HG02623 (cell line): ENCODE data around the gene CD151.

Source experiments
- ATAC-seq: cut with Tn5 transposase; IDR thresholded peaks from one replicate; pipeline ENCODE4 v1.9.1; 2021; ENCODE audit warnings: moderate library complexity; ENCODE audit not compliant: unreplicated experiment

CD151 gene

GRCh38 chr11:855330-855674, 22.6 kb downstream of the CD151 start:
- ATAC-seq, result no peak

- ATAC-seq, result no peak
Measured at GRCh38 chr11:855796-856195, 23.0 kb downstream of the CD151 start.

DNA sequence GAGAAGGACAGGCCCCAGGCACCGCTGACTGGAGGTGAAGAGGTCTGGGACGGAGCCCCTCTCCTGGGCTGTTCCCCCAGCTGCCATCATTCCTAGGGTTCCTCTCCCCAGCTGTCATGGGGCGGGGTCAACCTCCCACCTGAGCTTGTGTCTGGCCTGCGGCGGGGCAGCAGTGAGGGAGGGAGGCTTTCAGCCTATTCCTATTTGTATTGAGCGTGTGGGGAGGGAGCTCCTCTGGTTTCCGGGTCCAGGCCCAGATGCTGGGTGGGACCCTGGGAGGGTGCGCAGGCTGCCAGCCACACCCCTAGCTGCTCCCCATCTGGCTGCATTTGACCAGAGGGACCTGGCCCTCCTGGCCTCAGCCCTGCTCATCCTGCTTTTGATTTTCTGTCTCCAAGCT, 23.6 kb downstream of the CD151 start:
- no peak for ATAC-seq

GRCh38 chr11:858053-858761, 25.5 kb downstream of the CD151 start:
- no peak for ATAC-seq

- ATAC-seq, result no peak
Measured at GRCh38 chr11:858762-859339, 26.1 kb downstream of the CD151 start.

DNA sequence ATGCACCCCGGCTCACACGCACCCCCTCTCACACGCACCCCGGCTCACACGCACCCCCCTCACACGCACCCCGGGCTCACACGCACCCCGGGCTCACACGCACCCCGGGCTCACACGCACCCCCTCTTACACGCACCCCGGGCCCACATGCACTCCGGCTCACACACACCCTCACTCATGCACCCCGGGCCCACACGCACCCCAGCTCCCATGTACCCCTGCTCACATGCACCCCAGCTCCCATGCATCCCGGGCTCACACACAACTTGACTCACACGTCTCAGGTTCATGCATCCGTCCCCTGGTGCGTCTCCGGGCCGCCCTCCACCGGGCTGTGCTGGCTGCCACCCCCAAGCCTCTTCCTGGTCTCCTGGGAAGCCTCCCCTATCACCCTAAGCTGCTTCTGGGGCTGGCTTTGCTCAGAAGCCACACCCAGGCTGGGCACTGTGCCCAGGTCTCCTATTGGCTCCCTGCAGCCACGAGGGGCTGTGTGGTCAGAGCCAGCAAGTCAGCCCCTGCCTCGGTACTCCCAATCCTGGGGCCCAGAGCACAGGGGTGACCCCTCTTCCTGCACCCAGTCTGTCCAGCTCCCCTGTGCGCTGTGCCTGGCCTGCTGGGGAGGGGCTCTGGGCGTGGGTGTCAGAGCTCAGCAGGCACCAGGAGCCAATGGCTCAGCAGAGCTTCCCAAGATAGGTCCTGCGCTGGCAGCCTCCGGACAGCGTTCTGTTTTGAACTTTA, 26.8 kb downstream of the CD151 start:
- ATAC-seq, result no peak

DNA sequence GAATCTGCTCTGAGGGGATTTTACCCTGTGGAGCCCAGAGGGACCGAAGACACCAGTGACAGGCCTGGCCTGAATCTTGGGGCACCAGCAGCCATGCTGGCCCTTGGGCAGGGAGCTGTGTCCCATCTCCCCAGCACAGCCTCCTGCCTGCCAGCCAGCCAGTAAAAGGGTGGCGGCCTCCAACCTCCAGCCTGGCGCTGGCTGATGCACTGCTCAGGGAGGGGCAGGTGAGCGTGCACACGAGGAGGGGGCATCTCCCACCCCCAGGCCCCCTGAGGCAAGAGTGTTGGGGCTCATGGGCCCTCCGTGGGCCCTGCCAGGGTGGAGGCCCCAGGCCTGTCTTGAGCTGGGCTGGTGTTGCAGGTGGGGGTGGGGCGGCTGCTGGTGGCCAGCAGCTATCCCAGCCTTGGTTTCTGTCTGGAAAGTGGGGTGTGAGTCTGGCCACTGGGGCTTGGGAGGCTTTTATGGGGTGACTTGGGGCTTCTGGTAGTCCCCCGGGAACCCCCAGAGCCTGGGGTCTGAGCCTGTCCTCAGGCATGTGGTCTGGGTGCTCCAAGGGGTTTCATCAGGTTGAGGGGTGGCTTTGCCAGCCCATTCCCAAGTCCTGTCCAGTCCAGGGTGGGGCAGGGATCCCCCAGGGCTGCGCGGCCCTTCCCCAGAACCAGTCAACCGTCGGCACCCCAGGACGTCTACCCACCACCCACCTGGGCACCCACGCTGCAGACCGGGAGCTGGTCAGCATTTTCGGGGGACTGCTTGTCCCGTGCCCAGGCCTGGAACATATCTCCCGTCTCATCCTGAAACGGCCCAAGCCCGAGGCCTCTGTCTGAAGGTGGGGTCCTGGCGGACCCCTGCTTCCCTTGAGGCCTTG, 27.7 kb downstream of the CD151 start:
- no peak for ATAC-seq

DNA sequence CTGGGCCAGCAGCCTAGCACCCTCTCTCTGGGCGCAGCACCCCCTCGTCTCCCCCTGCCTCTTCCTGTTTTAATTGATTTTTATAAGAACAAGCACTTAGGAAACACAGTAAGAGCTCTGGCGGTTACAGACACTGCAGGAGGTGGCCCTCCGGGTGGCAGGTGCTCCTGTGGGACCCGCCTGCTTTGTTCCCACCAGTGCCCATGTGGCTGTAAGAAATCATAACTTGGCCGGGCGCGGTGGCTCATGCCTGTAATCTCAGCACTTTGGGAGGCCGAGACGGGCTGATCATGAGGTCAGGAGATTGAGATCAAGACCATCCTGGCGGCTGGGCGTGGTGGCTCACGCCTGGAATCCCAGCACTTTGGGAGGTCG, 28.3 kb downstream of the CD151 start:
- no peak for ATAC-seq

DNA sequence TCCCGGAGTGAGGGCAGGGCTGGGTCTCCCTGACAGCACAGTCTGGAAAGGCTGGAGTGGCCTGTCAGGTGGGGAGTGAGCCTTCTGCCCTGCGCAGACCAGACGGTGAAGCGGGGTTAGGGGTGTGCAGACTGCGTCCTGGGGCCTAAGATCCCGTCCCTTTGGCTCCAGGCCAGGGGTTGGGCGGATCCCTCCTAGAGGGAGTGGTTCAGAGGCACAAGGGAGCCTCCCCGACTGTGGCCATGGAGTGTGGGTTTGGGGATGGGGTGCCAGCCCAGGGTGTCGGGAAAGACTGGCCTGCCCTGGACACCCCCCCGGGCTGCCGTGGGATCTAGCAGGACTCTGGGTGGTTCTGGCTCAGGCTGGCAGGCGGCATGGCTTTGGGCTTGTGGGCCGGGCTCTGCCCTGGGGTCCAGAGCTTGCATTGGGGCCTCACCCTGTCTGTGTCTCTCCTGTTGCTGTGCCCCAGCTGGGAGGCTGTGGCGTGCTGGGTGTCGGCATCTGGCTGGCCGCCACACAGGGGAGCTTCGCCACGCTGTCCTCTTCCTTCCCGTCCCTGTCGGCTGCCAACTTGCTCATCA, 29.4 kb downstream of the CD151 start:
- no peak for ATAC-seq

DNA sequence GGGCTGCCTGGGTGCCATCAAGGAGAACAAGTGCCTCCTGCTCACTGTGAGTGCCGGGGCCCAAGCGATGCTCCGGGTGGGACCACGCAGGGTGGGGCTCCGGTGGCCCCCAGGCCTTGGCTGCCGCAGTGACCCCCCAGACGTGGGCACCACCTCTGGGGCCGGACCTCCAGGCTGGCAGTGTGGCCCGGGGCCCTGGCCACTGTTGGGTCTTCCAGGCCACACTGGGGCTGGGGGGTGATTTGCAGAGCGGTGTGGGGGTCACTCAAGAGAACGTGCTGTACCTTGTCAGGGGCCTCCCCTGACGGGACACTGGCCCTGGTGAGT, 29.9 kb downstream of the CD151 start:
- no peak for ATAC-seq

GRCh38 chr11:863023-863909, 30.5 kb downstream of the CD151 start:
- no peak for ATAC-seq

- no peak for ATAC-seq
Measured at GRCh38 chr11:863910-864827, 31.4 kb downstream of the CD151 start.

DNA sequence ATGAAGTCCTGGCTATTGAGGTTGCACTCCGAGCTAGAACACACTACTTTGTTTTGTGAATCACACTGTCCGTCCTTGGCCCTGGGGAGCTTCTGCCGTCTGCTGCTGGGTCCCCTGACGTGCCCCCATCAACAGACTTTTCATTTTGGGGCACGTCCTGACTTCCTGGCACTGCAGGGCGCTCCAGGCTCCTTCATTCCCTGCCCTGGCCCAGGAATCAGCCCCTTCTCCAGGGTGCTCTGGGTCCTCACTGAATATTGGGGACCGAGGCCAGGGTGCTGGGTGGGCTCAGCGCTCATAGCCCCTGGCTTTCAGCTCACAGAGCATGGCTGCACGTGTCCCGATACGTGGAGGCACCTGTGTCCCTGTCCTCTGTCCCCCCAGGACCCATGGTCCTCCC, 32.1 kb downstream of the CD151 start:
- ATAC-seq, result no peak

DNA sequence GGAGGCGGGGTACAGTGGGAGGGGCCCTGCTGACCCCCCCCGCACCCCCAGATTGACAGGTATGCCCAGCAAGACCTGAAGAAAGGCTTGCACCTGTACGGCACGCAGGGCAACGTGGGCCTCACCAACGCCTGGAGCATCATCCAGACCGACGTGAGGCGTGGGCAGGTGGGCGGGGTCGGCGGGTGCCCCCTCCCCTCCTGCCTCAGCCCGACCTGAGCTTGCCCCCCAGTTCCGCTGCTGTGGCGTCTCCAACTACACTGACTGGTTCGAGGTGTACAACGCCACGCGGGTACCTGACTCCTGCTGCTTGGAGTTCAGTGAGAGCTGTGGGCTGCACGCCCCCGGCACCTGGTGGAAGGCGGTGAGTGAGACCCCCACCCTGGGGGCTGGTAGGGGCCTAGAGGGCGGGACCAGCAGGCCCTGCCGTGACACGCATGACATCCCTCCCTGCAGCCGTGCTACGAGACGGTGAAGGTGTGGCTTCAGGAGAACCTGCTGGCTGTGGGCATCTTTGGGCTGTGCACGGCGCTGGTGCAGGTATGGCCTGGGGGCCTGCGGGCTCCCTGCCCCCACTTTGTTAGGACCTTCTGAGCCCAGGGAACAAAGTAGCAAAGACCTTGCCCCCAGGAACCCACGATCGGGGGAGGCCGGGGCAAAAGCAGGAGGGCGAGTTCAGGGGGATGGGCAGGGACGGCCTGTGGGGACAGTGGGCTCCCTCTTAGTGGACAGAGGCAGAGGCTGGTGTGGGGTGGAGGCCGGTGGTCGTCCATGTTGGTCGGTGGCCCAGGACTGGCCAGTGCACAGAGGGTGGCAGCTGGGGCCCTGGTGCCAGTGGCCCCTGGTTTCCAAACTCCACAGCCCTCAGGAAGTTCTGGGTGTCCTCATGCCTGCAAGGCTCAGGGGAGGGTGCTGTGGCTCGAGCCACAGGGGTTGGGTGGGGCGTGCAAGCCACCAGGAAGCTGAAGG, 33.0 kb downstream of the CD151 start:
- ATAC-seq, result no peak

GRCh38 chr11:866481-866880, 33.7 kb downstream of the CD151 start:
- no peak for ATAC-seq

GRCh38 chr11:867856-868358, 35.2 kb downstream of the CD151 start:
- no peak for ATAC-seq

DNA sequence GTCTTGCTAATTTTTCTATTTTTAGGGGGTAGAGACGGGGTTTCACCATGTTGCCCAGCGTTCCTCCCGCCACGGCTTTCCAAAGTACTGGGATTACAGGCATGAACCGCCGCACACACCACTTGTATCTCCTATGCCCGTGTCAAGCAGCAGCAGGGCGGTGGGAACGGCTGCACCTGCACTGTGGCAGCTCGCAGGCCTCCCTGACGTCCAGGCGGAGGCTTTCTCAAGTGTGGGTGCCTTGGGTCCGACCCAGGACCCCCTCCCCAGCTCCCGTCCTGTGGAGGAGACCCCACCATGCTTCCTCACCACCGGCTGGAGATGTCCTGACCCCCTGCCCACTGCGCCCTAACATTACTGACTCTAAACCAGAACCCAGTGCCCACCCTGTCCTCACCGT, 35.6 kb downstream of the CD151 start:
- ATAC-seq, result no peak

GRCh38 chr11:868802-869201, 36.0 kb downstream of the CD151 start:
- ATAC-seq, result no peak
